Stimulated activated CD8-positive, alpha-beta memory T cell treated with anti-CD3 and anti-CD28 coated beads, Interleukin-7, amount 100 ng/mL, for 4 hours (primary cell): Measurements from ENCODE around the gene KRT38.
"Not testable (repeated sequence)": the region's sequence is repeated elsewhere in the genome, so short reads cannot be mapped to it uniquely, and the experiment has no call there.

ENCODE experiments used
- DNase-seq, 2 donors: peaks; one replicate each; pipeline ENCODE4 v3.0.0-alpha.2; 2020; ENCODE audit warnings: low read depth in 2 of 2

KRT38 gene

GRCh38 chr17:41462705-41463104, 21.9 kb upstream of the KRT38 start:
- no peak for DNase-seq

- no peak for DNase-seq
Measured at GRCh38 chr17:41457676-41458075, 16.9 kb upstream of the KRT38 start.

- DNase-seq, result no peak
Measured at GRCh38 chr17:41456204-41456603, 15.4 kb upstream of the KRT38 start.

GRCh38 chr17:41455236-41455635, 14.5 kb upstream of the KRT38 start:
- DNase-seq, result no peak

GRCh38 chr17:41453066-41453465, 12.3 kb upstream of the KRT38 start:
- DNase-seq, result no peak

- no peak for DNase-seq
Measured at GRCh38 chr17:41452281-41452680, 11.5 kb upstream of the KRT38 start.

- no peak for DNase-seq
Measured at GRCh38 chr17:41451154-41451728, 10.5 kb upstream of the KRT38 start.

GRCh38 chr17:41449008-41449407, 8.2 kb upstream of the KRT38 start:
- DNase-seq, result no peak

GRCh38 chr17:41448506-41448905, 7.7 kb upstream of the KRT38 start:
- no peak for DNase-seq

GRCh38 chr17:41446806-41447205, 6.0 kb upstream of the KRT38 start:
- DNase-seq, result no peak

- DNase-seq, result no peak
Measured at GRCh38 chr17:41444640-41445039, 3.9 kb upstream of the KRT38 start.

GRCh38 chr17:41444186-41444585, 3.4 kb upstream of the KRT38 start:
- DNase-seq, result no peak

GRCh38 chr17:41442739-41443138, 2.0 kb upstream of the KRT38 start:
- no peak for DNase-seq

- DNase-seq, result no peak
Measured at GRCh38 chr17:41439375-41439774, 1.4 kb downstream of the KRT38 start.

- DNase-seq, result no peak
Measured at GRCh38 chr17:41437769-41438168, 3.0 kb downstream of the KRT38 start.

- DNase-seq, result no peak
Measured at GRCh38 chr17:41437254-41437653, 3.5 kb downstream of the KRT38 start.

GRCh38 chr17:41434415-41434814, 6.4 kb downstream of the KRT38 start:
- DNase-seq, result no peak

- DNase-seq, result no peak
Measured at GRCh38 chr17:41434005-41434404, 6.8 kb downstream of the KRT38 start.

GRCh38 chr17:41433586-41433985, 7.2 kb downstream of the KRT38 start:
- DNase-seq, result no peak

GRCh38 chr17:41430376-41430775, 10.4 kb downstream of the KRT38 start:
- not testable (repeated sequence) for DNase-seq

- no peak for DNase-seq
Measured at GRCh38 chr17:41429667-41430066, 11.1 kb downstream of the KRT38 start.

GRCh38 chr17:41428591-41429291, 12.0 kb downstream of the KRT38 start:
- no peak for DNase-seq

- DNase-seq, result no peak
Measured at GRCh38 chr17:41424111-41424635, 16.6 kb downstream of the KRT38 start, which contains the start of gene KRT37. Gene KRT37, minus strand, starts transcription at chr17:41424585. Its CDS starts 62 bp downstream, at chr17:41424523.
